ENCODE measurements around the gene SLC24A3.

DNA sequence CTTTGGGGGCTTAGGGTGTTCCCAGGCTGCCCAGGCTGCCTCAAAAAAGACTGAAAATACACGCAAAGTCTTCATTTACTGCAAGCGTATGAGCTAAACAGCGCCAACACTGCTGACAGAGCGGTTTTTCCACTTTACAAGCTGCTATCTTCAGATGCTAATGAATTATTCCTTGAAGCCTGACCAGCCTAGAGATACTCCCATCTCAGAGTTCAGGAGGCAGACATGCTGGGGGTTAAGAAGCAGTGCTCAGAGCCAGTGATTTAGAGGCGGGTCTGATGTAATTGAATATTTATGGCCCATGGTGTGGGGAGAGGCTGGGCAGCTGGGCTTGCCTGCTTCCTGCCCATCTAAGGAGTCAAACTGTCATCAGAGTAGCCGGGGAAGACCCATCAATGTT lies 241.4 kb downstream of the SLC24A3 start:
- no peak for TF ChIP-seq CTCF (IDR thresholded peaks at IDR 0.05)
- no peak for TF ChIP-seq POLR2A (IDR thresholded peaks at IDR 0.05)
- TF ChIP-seq EP300 (IDR thresholded peaks at IDR 0.05) = no peak
- no peak for TF ChIP-seq POLR2AphosphoS5 (IDR thresholded peaks at IDR 0.05)

All from sigmoid colon (tissue), 4 donors.